SK-N-SH (cell line): ENCODE data around the gene HTR1D. TPM values are rescaled to one million over a fixed set of nuclear protein-coding genes. Genes with fewer than 3 reads are reported as not detected.

ENCODE experiments used
- CTCF ChIA-PET: fragments of 300-600, 350-600 bp; formaldehyde crosslinking; extraction: SDS; loops from one replicate; lab custom pipeline; 2021; lab: Yijun Ruan, JAX
- POLR2A ChIA-PET: fragments of 350-600 bp; sonication (Branson Sonifier 250); formaldehyde crosslinking; extraction: SDS; loops from one replicate; lab custom pipeline; 2020; ENCODE audit warnings: antibody characterized with exemption, inconsistent platforms; lab: Yijun Ruan, JAX
- DNase-seq: peaks from one replicate; pipeline ENCODE4 v3.0.0; 2012
- H2AFZ ChIP-seq: fragments of 200-600 bp; sonication (generic); 2 replicates; pipeline ENCODE4 v1.8.1; 2016; ENCODE audit warnings: antibody characterized with exemption, mild to moderate bottlenecking, low read depth
- H3F3A ChIP-seq: fragments of 200-600 bp; sonication (generic); replicated peaks from 2 replicates; pipeline ENCODE3; 2016; ENCODE audit warnings: antibody characterized with exemption, mild to moderate bottlenecking; ENCODE audit not compliant: insufficient read depth
- H3K27ac ChIP-seq, 2 experiments: fragments of 200-500 bp in 1 of 2; fragments of 200-600 bp in 1 of 2; sonication (Bioruptor generic) in 1 of 2; sonication (generic), shearing (Covaris generic) in 1 of 2; 2 replicates each; pipeline versions ENCODE4 v1.5.1 to v1.6.1; 2014 to 2016; ENCODE audit warnings: low read depth in 2 of 2, inconsistent platforms in 1 of 2, low read length in 1 of 2, mild to moderate bottlenecking in 1 of 2, mixed read lengths in 1 of 2
- H3K27me3 ChIP-seq: fragments of 200-600 bp; sonication (generic), shearing (Covaris generic); 2 replicates; pipeline ENCODE4 v1.6.1; 2016; ENCODE audit warnings: mixed run types; ENCODE audit not compliant: insufficient read depth
- H3K36me3 ChIP-seq, 2 experiments: fragments of 200-500 bp in 1 of 2; fragments of 200-600 bp in 1 of 2; sonication (Bioruptor generic) in 1 of 2; sonication (generic) in 1 of 2; replicated peaks in 1 of 2; 2 replicates each; pipeline versions ENCODE3 to v1.5.1; 2014 to 2016; ENCODE audit warnings: low read length in 1 of 2, mild to moderate bottlenecking in 1 of 2; ENCODE audit not compliant: insufficient read depth in 2 of 2, control insufficient read depth in 1 of 2
- H3K4me1 ChIP-seq, 2 experiments: fragments of 200-500 bp in 1 of 2; fragments of 200-600 bp in 1 of 2; sonication (Bioruptor generic) in 1 of 2; sonication (generic), shearing (Covaris generic) in 1 of 2; 2 replicates each; pipeline versions ENCODE4 v1.5.1 to v1.6.1; 2014 to 2016; ENCODE audit warnings: low read depth in 1 of 2, low read length in 1 of 2, mixed run types in 1 of 2; ENCODE audit not compliant: insufficient read depth in 2 of 2, control insufficient read depth in 1 of 2
- H3K4me2 ChIP-seq: fragments of 200-600 bp; sonication (generic), shearing (Covaris generic); 2 replicates; pipeline ENCODE4 v1.6.1; 2017; ENCODE audit warnings: mixed run types
- H3K4me3 ChIP-seq, 2 experiments: fragments of 200-500 bp in 1 of 2; fragments of 200-600 bp in 1 of 2; sonication (Bioruptor generic) in 1 of 2; sonication (generic), shearing (Covaris generic) in 1 of 2; 2 replicates each; pipeline versions ENCODE4 v1.5.1 to v1.8.1; 2014 to 2016; ENCODE audit warnings: low read depth in 2 of 2, inconsistent platforms in 1 of 2, low read length in 1 of 2, mild to moderate bottlenecking in 1 of 2, mixed read lengths in 1 of 2, moderate library complexity in 1 of 2
- H3K79me2 ChIP-seq: fragments of 200-600 bp; sonication (generic); 2 replicates; pipeline ENCODE4 v1.8.1; 2017; ENCODE audit warnings: mild to moderate bottlenecking; ENCODE audit not compliant: insufficient read depth
- H3K9ac ChIP-seq: fragments of 200-600 bp; sonication (generic); 2 replicates; pipeline ENCODE4 v1.6.1; 2017; ENCODE audit warnings: mixed run types
- H3K9me2 ChIP-seq: fragments of 200-600 bp; sonication (generic); 2 replicates; pipeline ENCODE4 v1.6.1; 2017; ENCODE audit warnings: mixed run types
- H3K9me3 ChIP-seq: fragments of 200-600 bp; sonication (generic); 2 replicates; pipeline ENCODE4 v1.6.1; 2017; ENCODE audit warnings: mixed run types, mild to moderate bottlenecking, moderate library complexity
- H4K20me1 ChIP-seq: fragments of 200-600 bp; sonication (generic); 2 replicates; pipeline ENCODE4 v1.6.1; 2017; ENCODE audit warnings: mild to moderate bottlenecking, mixed run types; ENCODE audit not compliant: insufficient read depth
- CHD2 ChIP-seq: fragments of 150-350 bp; IDR thresholded peaks from 2 replicates; pipeline ENCODE4 v1.6.1; 2018; ENCODE audit warnings: low read length; ENCODE audit not compliant: partially characterized antibody
- ELF1 ChIP-seq: IDR thresholded peaks from 2 replicates; pipeline ENCODE4 v1.4.0; 2012
- EP300 ChIP-seq, 2 experiments: IDR thresholded peaks; 2 replicates each; pipeline versions ENCODE4 v1.4.0 to v1.6.1; 2012; ENCODE audit warnings: borderline replicate concordance in 1 of 2, low read depth in 1 of 2, low read length in 1 of 2
- FOXJ3 ChIP-seq: sonication (generic); formaldehyde crosslinking; IDR thresholded peaks from 2 replicates; pipeline ENCODE4 v1.5.1; 2020; ENCODE audit warnings: mild to moderate bottlenecking, missing genetic modification reagents
- FOXM1 ChIP-seq: IDR thresholded peaks from 2 replicates; pipeline ENCODE4 v1.4.0; 2012; ENCODE audit warnings: low read depth, mild to moderate bottlenecking
- GABPA ChIP-seq: IDR thresholded peaks from 2 replicates; pipeline ENCODE4 v1.4.0; 2012; ENCODE audit warnings: low read depth, mild to moderate bottlenecking
- GATA2 ChIP-seq: sonication (generic); formaldehyde crosslinking; IDR thresholded peaks from 2 replicates; pipeline ENCODE4 v1.5.0; 2020; ENCODE audit warnings: mild to moderate bottlenecking, missing genetic modification reagents
- IRF3 ChIP-seq: fragments of 150-350 bp; IDR thresholded peaks from 2 replicates; pipeline ENCODE4 v1.6.1; 2016; ENCODE audit warnings: mild to moderate bottlenecking, low read depth, low read length
- JUND ChIP-seq: IDR thresholded peaks from 2 replicates; pipeline ENCODE4 v1.4.0; 2012
- MXI1 ChIP-seq: IDR thresholded peaks from 2 replicates; pipeline ENCODE4 v1.6.1; 2012; ENCODE audit warnings: mild to moderate bottlenecking, low read depth, low read length, improper control_type of control experiment
- NFIC ChIP-seq: IDR thresholded peaks from 2 replicates; pipeline ENCODE4 v1.4.0; 2012; ENCODE audit warnings: borderline replicate concordance
- NRF1 ChIP-seq: IDR thresholded peaks from 2 replicates; pipeline ENCODE4 v1.6.1; 2012; ENCODE audit warnings: low read depth, mild to moderate bottlenecking, low read length
- POLR2AphosphoS5 ChIP-seq: IDR thresholded peaks from 2 replicates; pipeline ENCODE4 v1.6.1; 2012; ENCODE audit warnings: low read depth, low read length
- REST ChIP-seq: IDR thresholded peaks from 2 replicates; pipeline ENCODE4 v1.6.1; 2012; ENCODE audit warnings: mild to moderate bottlenecking, low read depth, low read length, moderate library complexity
- RFX5 ChIP-seq: IDR thresholded peaks from 2 replicates; pipeline ENCODE4 v1.6.1; 2012; ENCODE audit warnings: mild to moderate bottlenecking, improper control_type of control experiment, low read length
- RXRA ChIP-seq: IDR thresholded peaks from 2 replicates; pipeline ENCODE4 v1.4.0; 2012; ENCODE audit warnings: low read depth, mild to moderate bottlenecking, borderline replicate concordance
- SIN3A ChIP-seq: IDR thresholded peaks from 2 replicates; pipeline ENCODE4 v1.6.1; 2012; ENCODE audit warnings: low read depth, mild to moderate bottlenecking, low read length, moderate library complexity, borderline replicate concordance
- SMC3 ChIP-seq: IDR thresholded peaks from 2 replicates; pipeline ENCODE4 v1.6.1; 2012; ENCODE audit warnings: low read depth, low read length, improper control_type of control experiment
- YY1 ChIP-seq: IDR thresholded peaks from 2 replicates; pipeline ENCODE4 v1.4.0; 2012; ENCODE audit warnings: low read depth, mild to moderate bottlenecking
- WGBS: methylation state at CpG from one replicate; pipeline ENCODE4 v1.1.6; 2017; ENCODE audit warnings: low lambda C conversion rate; 5-methylcytosine and 5-hydroxymethylcytosine counted together
- polyA plus RNA-seq, 3 experiments: library from polyadenylated mRNA; depleted of rRNA; stranded (reverse); fragments of >200 nt; gene quantifications; 2 replicates each; pipeline ENCODE4 v1.2.3, GENCODE V29; 2012
- TF ChIP-seq, protein P1 (sequence below): IDR thresholded peaks from 2 replicates; pipeline ENCODE4 v1.4.0; 2012; ENCODE audit warnings: low read depth

Gene HTR1D
- polyA plus RNA-seq, 1 of the 3 experiments (the other 2 are of a cell fraction), result 0.39 TPM

GRCh38 chr1:23177031-23177430, 40.3 kb downstream of the HTR1D start (continued):
- TF ChIP-seq YY1, result no peak
- TF ChIP-seq GABPA, result no peak
- no peak for TF ChIP-seq REST
- no peak for TF ChIP-seq RFX5

DNA sequence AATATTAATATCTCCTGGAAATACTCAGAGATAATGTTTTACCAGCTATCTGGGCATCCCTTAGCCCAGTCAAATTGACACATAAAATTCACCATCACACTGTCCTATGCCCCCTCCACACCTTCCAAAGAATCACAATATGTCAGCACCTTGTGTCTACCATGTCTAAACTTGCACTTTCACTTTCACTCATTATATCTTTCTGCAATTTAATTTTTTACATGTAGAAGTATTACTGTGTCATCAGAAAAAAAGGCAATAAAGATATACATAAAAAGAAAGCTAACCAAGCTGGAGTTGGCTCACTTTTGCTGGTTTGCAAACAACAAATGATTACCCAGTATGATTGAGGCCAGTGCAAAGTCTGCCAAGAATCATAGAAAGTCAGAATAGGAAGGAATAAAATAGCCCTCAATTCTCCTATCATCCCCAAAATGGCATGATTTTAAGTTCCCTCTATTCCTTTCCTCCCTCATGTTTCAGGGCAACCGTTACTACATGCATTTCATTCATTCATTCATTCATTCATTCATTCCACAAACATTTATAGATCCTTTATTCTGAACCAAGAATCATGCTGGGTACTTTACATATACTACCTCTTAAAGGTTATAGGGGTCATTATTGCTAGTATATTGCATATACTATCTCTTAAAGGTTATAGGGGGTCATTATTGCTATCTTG, 42.7 kb downstream of the HTR1D start:
- H3K79me2 ChIP-seq, result no peaks in the 10 kb centered on the region
- H3K36me3 ChIP-seq, result no peaks in the 10 kb centered on the region
- no peaks in the 10 kb centered on the region for H3K27me3 ChIP-seq
- H3K4me1 ChIP-seq, result peaks cover 2 to 8% of the 10 kb centered on the region in 2 experiments
- WGBS, result 56% methylated on average over 1 of the region's 1 CpG
- no peak overlapping the region for H3K9ac ChIP-seq
- TF ChIP-seq POLR2AphosphoS5 (no peak), SIN3A (no peak), GABPA (no peak), GATA2 (CRISPR knock-in tag) (no peak), CHD2 (no peak)
- H3K9me2 ChIP-seq, result no peaks in the 10 kb centered on the region
- ChIA-PET CTCF (interaction anchor here (1.1 to 11.6 kb wide), 4 partner anchors 10 to 75 kb away, joined by 3 to 96 read pairs (median 8); no protein-coding TSS in a partner anchor), POLR2A (no interaction called here)
- H3K27ac ChIP-seq, result no peak overlapping the region
- H2AFZ ChIP-seq, result no peak overlapping the region
- DNase-seq, result no peak
- no peaks in the 10 kb centered on the region for H4K20me1 ChIP-seq
- no peak overlapping the region for H3K4me3 ChIP-seq
- no peak overlapping the region for H3K4me2 ChIP-seq
- no peaks in the 10 kb centered on the region for H3K9me3 ChIP-seq
- peaks cover 17% of the 10 kb centered on the region for H3F3A ChIP-seq

GRCh38 chr1:23171181-23171755, 46.0 kb downstream of the HTR1D start:
- H3K9ac ChIP-seq, result no peak overlapping the region
- no peaks in the 10 kb centered on the region for H3K9me3 ChIP-seq
- no peaks in the 10 kb centered on the region for H3K36me3 ChIP-seq
- peaks cover 10% of the 10 kb centered on the region in 2 experiments for H3K4me1 ChIP-seq
- POLR2A ChIA-PET, result no interaction called here
- no peak overlapping the region for H3K4me2 ChIP-seq
- H3K9me2 ChIP-seq, result no peaks in the 10 kb centered on the region
- H3K27me3 ChIP-seq, result no peaks in the 10 kb centered on the region
- 0 out of 2 replicates have a peak overlapping the region, but pooled peaks have one; percentile 54 for H2AFZ ChIP-seq
- H3K27ac ChIP-seq, result peak overlapping the region; percentile 14 to 18; a peak in 2 of 4 replicates
- WGBS, result 56% methylated on average over 4 of the region's 4 CpGs
- no peak overlapping the region for H3K4me3 ChIP-seq
- peak; percentile 60 for DNase-seq
- H3K79me2 ChIP-seq, result peaks cover 19% of the 10 kb centered on the region
- H3F3A ChIP-seq, result peaks cover 16% of the 10 kb centered on the region
- CTCF ChIA-PET, result interaction anchor here (1.3 to 11.6 kb wide), 2 partner anchors 13 to 72 kb away, joined by 7 to 96 read pairs; no protein-coding TSS in a partner anchor
- peaks cover 14% of the 10 kb centered on the region for H4K20me1 ChIP-seq
- TF ChIP-seq YY1, result no peak
- TF ChIP-seq ELF1, result no peak
- TF ChIP-seq GATA2 (CRISPR knock-in tag), result no peak
- TF ChIP-seq JUND, result no peak
- TF ChIP-seq RXRA, result no peak
- TF ChIP-seq NRF1, result no peak
- no peak for TF ChIP-seq FOXM1
- TF ChIP-seq GABPA, result no peak
- TF ChIP-seq FOXJ3, result no peak
- TF ChIP-seq SMC3, result no peak
- TF ChIP-seq, protein P1, sequence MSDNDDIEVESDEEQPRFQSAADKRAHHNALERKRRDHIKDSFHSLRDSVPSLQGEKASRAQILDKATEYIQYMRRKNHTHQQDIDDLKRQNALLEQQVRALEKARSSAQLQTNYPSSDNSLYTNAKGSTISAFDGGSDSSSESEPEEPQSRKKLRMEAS, result no peak
- no peak for TF ChIP-seq IRF3
- TF ChIP-seq NFIC, result no peak
- no peak for TF ChIP-seq MXI1
- TF ChIP-seq EP300 (IDR thresholded peaks at IDR 0.05; ENCODE audit: borderline replicate concordance in 1 of 2, low read depth in 1 of 2, low read length in 1 of 2), result no peak
- TF ChIP-seq POLR2AphosphoS5, result no peak
